Activated naive CD4-positive, alpha-beta T cell treated with Interleukin-2 at 50 U/mL for 16 hours (primary cell): ENCODE results near the gene MYH8.

ENCODE experiments used
- DNase-seq: peaks from one replicate; pipeline ENCODE4 v3.0.0-alpha.2; 2020

The MYH8 gene

DNA sequence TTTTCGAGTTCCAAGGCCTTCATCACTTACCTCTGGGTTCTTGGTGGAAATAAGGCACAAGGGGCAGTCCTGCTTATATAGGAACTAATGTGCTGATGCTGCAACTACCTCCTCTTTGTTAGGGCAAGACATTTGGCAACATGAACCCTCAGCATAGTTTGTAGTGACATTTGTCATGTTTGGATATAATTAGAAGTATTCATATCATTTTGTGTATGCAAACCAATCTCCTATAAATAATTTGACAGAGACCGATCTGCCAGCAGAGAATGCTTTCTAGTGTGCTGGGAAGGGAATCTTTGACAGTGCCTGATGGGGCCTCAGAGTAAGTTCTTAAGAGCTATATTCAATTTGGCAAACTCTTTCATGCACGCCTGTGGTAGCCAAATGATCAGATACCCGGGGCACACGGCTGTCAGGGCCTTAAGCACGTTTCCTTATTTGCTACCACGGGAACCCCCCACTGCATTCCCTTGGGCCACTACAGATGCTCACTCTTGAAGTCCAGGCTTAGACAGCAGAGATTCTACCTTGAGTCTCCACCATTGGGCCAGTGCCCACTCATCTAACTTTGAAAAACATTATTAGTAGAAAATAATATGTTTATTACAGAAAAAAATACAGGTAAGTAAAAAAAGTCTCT is at the start of gene MYH8:
Gene MYH8, minus strand, starts transcription at position 51 of the 643 bp plus-strand sequence. CDS start 1,723 bp downstream, outside the sequence.
- no peak for DNase-seq

GRCh38 chr17:10469459-10469858 is 47.7 kb upstream of the MYH8 start, which contains the start of gene MYH4:
Gene MYH4, minus strand, starts transcription at chr17:10469559. Its CDS starts 2,814 bp downstream, at chr17:10466745.
- DNase-seq: no peak

- DNase-seq: no peak
These were observed 41.7 kb upstream of the MYH8 start for GRCh38 chr17:10463402-10463801.

DNA sequence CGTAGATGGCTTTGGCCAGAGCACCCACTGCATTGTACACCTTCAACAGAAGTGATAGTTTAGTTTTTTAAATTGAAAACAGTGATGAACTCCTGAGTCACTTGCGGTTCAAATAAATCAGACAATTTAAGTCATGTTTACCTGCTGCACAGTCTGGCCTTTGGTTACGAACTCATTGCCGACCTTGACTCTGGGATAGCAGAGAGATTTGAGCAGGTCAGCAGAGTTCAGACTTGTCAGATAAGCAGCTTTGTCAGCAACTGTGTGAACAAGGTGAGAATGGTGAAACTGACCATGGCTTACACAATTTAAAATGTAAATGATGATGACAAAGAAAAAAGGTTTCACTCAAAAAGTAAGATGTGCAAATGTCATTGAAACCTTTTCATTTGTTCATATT is 38.3 kb upstream of the MYH8 start:
- no peak for DNase-seq

DNA sequence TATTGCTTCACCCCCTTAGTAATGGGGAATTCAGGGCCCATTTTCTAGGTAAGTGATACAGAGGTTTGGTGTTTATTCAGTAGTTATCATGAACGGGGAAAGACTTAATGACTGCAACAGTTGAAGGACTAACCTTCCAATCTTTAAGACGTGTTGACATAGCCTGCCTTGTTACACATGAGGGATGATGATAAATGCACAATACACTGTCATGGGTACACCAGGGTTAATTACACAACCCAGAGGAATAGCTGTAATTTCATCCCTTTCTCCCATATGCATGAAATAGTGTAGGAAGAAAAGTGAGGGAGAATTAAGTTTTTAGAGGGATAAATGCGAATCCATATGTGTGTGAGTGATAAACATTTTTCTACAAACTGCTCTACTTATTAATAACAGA is 37.0 kb upstream of the MYH8 start:
- DNase-seq: no peak

DNA sequence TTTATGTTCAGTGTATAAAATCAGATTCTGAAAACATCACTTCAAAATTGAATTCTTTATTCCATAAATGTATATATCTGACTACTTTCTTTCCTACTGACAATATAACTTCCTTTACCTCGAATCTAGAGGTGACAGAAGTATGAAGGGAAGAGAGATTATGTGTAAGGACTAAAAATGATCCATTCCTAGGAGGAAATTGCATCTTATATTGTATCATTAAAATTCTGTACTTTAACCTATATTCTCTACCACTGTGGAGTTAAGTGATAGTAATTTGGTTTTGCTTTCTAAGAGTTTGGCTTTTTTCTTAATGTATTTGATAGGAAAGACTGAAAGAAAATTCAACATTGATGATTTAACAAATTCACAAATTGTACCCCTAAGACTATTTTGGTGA is 36.2 kb upstream of the MYH8 start:
- DNase-seq: no peak

DNA sequence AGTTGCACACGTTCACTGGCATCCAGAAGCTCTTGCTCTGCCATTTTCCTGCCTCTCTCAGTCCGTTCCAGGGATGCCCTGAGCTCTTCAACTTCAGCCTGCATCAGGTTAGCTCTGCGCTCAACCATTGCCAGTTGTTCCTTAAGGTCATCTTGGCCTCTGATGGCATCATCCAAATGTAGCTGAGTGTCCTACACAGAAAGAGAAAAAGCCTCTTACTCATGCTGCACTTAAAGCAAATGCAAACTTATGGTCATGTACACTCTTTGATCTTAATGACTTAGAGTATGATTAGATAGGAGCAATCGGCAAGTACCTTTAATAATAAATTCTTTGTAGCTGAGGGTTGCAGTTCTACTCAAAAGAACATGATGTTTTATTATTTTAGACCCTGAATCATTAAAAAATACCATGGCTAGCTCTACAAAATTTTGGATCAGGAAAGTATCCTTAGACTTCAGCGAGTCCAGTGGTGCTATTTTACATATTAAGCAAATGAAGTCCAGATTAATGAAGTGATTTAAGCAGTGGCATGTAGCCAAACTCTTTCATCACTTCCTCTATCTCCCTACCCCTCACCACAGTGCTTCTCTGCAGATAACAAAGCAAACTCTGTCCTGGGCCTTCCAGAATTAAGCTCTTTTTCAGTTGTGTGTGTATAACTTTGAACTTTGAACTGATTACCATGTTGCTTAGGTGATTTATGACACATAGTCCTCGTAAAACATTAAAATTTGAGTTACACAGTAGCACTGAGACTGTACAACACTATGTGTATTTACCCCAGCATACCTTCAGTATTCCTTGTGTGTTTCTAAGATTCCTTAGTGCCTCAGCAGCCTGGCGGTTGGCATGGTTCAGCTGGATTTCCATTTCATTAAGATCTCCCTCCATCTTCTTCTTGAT is 25.5 kb upstream of the MYH8 start:
- DNase-seq: no peak

GRCh38 chr17:10439816-10440215 is 18.1 kb upstream of the MYH8 start:
- no peak for DNase-seq

GRCh38 chr17:10435096-10435495 is 13.3 kb upstream of the MYH8 start:
- DNase-seq: no peak

GRCh38 chr17:10429421-10430045 is 7.8 kb upstream of the MYH8 start:
- no peak for DNase-seq

- DNase-seq: no peak
These were observed 7.0 kb upstream of the MYH8 start for GRCh38 chr17:10428781-10429180.

- DNase-seq: no peak
These were observed 539 bp downstream of the MYH8 start for GRCh38 chr17:10421211-10421610.

DNA sequence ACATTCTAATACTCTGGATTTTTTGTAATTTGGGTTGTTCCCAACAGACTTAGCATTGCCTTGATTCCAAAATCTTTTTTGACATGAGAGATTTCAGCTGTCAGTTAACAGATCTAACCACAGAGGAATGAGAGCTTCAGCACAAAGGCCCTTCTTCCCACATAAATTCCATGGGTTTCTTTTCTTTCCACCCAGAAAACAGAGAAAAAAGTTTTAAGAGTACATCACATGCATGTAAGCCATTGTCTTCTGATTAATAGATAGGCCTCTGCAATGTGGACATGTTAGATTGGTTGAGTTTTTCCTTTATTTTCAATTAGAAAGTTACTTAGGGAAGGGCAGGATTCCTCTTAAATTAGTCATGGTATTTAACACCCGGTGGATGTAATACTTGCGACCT is 939 bp downstream of the MYH8 start:
- no peak for DNase-seq

GRCh38 chr17:10417431-10417830 is 4.3 kb downstream of the MYH8 start:
- DNase-seq: no peak

DNA sequence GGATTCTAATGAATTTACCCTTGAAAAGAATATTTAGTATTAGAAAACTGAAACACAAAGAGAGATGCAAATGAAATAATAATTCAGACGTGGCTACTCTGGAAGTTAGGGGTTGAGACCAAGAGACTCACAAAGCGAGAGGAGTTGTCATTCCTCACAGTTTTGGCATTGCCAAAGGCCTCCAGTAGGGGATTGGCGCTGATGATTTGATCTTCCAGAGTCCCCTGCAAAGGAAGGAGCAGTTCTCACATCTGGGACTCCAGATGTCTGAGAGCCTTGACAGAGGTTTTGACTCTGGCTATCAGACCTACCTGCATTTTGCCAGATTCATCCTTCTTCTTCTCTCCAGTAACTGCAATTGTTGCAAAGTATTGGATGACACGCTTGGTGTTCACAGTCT is 6.6 kb downstream of the MYH8 start:
- no peak for DNase-seq

GRCh38 chr17:10403589-10403988 is 18.2 kb downstream of the MYH8 start:
- DNase-seq: no peak

GRCh38 chr17:10398352-10398751 is 23.4 kb downstream of the MYH8 start:
- no peak for DNase-seq

DNA sequence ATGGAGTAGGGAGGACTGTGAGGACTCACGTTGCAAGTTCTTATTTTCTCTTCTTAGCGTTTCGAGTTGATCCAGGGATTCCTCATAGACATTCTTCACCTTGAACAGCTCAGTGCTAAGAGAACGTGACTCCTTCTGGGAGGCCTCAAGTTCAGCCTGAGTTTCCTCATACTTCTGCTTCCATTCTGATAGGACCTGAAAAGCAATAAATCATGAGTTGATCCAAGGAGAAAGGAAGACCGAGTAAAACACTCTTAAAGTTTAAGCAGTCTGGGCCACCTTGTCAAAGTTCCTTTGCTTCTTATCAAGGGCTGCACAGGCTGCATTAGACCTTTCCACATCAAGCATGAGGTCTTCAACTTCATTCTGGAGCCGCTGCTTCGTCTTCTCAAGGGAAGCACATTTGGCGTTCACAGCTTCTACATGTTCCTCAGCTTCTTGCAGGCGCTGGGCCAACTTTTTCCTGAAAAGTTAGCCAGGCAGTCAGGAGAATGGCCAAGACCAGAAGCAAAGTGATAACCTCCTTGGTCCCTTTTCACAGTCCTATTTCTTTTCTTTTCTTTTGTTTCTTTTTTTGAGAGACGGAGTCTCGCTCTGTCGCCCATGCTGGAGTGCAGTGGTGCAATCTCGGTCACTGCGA is 25.1 kb downstream of the MYH8 start:
- DNase-seq: no peak

DNA sequence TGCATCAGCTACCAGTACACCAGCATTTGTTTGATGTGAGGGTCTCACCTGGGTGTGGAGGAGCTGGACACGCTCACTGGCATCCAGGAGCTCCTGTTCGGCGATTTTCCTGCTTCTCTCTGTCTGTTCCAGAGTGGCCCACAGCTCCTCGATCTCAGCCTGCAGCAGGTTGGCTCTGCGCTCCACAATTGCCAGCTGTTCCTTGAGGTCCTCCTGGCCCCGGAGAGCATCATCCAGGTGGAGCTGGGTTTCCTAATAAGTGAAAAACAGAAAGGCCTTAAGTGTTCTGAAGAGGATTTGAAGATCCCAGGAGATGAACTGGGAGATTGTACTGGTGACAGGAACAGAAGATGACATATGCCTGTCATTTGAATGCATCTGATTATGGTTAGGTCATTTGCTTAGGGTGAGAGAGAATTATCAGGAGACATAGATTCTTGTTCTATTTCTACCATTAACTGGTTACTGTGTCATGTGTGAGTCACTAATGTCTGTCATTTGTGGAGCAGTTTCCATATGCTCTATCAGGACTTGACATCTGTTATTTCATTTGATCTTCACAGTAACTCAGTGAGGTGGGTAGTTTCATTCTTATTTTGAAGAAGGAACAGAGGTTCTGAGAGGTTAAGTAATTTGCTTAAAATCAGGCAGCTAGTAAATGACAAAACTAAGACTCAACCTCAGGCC is 27.4 kb downstream of the MYH8 start:
- no peak for DNase-seq

DNA sequence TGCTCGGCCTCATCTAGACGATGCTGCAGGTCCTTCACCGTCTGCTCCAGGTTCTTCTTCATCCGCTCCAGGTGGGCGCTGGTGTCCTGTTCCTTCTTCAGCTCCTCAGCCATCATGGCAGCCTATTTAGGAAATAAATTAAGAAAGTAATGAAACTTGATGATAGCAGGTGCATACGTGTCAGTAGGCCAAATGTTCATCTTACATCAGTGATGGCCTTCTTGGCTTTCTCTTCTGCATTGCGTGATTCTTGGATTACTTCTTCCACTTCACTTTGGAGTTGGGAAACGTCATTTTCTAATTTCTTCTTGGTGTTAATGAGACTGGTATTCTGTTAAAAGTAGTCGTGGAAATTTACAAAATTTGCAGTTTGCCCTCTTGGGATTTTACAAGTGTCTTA is 28.9 kb downstream of the MYH8 start:
- no peak for DNase-seq

GRCh38 chr17:10385871-10386270 is 35.9 kb downstream of the MYH8 start:
- no peak for DNase-seq

- DNase-seq: no peak
These were observed 37.6 kb downstream of the MYH8 start for GRCh38 chr17:10384175-10384574.
